Inflammatory macrophage treated with lipopolysaccharide for 4 hours (primary cell): Measurements from ENCODE around the gene SIK3.

ENCODE experiments used
- DNase-seq: peaks from one replicate; pipeline ENCODE4 v3.0.0-alpha.2; 2020

The SIK3 gene

GRCh38 chr11:117002639-117003299, 95.5 kb downstream of the SIK3 start:
- no peak for DNase-seq

- peak; percentile 96 for DNase-seq
These were observed 98.1 kb downstream of the SIK3 start for GRCh38 chr11:117000014-117000737.

- DNase-seq = no peak
These were observed 101.2 kb downstream of the SIK3 start for GRCh38 chr11:116997071-116997470.

GRCh38 chr11:116994195-116994594, 104.0 kb downstream of the SIK3 start:
- DNase-seq = no peak

- peak; percentile 63 for DNase-seq
These were observed 104.6 kb downstream of the SIK3 start for GRCh38 chr11:116993599-116993998.

- no peak for DNase-seq
These were observed 106.7 kb downstream of the SIK3 start for GRCh38 chr11:116991491-116991890.

GRCh38 chr11:116990811-116991210, 107.4 kb downstream of the SIK3 start:
- no peak for DNase-seq

- no peak for DNase-seq
These were observed 108.2 kb downstream of the SIK3 start for GRCh38 chr11:116990061-116990473.

- DNase-seq = no peak
These were observed 109.0 kb downstream of the SIK3 start for GRCh38 chr11:116989184-116989583.

GRCh38 chr11:116986521-116987105, 111.6 kb downstream of the SIK3 start:
- peak; percentile 94 for DNase-seq

- DNase-seq = peak; percentile 88
These were observed 113.6 kb downstream of the SIK3 start for GRCh38 chr11:116984589-116984988.

- peak; percentile 57 for DNase-seq
These were observed 114.0 kb downstream of the SIK3 start for GRCh38 chr11:116984186-116984585.

GRCh38 chr11:116981266-116981885, 116.9 kb downstream of the SIK3 start:
- peak; percentile 89 for DNase-seq

GRCh38 chr11:116980136-116980793, 118.0 kb downstream of the SIK3 start:
- peak; percentile 58 for DNase-seq

- no peak for DNase-seq
These were observed 121.2 kb downstream of the SIK3 start for GRCh38 chr11:116976941-116977570.

GRCh38 chr11:116975661-116976060, 122.6 kb downstream of the SIK3 start:
- DNase-seq = no peak

GRCh38 chr11:116973270-116973669, 125.0 kb downstream of the SIK3 start:
- DNase-seq = no peak

- peak; percentile 74 for DNase-seq
These were observed 125.5 kb downstream of the SIK3 start for GRCh38 chr11:116972691-116973090.

GRCh38 chr11:116970485-116971292, 127.5 kb downstream of the SIK3 start:
- DNase-seq = no peak

GRCh38 chr11:116969694-116970093, 128.5 kb downstream of the SIK3 start:
- no peak for DNase-seq

GRCh38 chr11:116964269-116964668, 134.0 kb downstream of the SIK3 start:
- no peak for DNase-seq

- no peak for DNase-seq
These were observed 134.4 kb downstream of the SIK3 start for GRCh38 chr11:116963813-116964212.
